Measurements from ENCODE around the gene SYNDIG1.

The SYNDIG1 gene

DNA sequence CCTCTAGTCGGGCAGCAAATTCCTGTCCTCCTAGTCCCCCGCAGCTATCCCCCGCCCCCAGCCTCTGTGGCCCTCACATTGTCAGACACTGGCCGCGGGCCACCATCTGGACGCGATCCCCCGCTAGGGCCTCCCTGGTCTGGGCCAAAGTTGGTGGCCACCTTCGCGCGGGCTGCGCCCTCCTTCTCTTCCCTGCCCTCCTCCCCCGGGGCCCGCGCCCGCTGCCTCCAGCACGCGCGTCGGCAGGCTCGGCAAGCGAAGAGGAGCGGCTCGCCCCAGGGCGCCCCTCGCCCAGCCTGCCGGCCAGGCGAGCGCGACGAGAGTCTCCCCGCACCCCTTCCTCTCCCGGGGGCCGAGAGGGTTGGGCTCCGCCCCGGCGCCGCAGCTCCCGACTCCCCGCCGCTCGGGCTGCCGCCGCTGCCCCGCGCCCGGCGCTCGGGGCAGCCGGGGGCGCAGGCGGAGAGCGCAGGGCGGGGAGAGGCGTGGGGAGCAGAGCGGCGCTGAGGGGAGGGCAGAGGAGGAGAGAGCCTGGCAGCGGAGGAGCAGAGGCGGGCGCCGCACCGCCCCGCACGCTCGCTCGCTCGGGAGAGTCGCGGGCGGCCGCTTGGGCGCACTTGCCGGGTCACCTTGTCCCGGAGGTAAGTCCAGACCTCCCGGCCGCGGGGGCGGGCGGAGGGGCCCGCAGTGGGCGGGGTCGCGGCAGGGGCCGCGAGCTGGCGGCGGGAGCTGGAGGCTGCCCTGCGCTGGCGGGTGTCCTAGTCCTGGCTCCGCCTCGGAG, at the start of gene SYNDIG1:
Gene SYNDIG1 (plus strand): TSS at position 514 of the 778 bp plus-strand sequence. CDS start 73,469 bp downstream, outside the sequence.
- no peak for ATAC-seq

DNA sequence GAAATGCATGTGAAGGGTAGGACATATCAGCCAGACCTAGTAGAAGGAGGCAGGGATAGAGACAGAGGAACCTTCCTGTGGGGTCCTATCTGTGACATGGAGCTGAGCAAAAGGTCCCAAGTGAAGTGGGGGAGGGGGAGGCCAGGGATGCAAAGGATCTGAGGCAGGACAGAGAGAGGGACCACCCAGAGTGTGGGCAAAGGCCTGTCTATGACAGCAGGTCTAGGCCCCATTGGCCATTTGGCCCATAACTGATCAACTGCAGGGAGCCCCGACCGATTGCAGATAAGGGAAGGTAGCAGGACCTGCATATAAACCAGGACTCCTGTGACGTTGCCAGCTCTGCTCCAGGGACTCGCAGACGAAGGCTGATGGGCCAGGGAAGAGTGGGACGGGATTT, 49.6 kb upstream of the SYNDIG1 start:
- no peak for ATAC-seq

DNA sequence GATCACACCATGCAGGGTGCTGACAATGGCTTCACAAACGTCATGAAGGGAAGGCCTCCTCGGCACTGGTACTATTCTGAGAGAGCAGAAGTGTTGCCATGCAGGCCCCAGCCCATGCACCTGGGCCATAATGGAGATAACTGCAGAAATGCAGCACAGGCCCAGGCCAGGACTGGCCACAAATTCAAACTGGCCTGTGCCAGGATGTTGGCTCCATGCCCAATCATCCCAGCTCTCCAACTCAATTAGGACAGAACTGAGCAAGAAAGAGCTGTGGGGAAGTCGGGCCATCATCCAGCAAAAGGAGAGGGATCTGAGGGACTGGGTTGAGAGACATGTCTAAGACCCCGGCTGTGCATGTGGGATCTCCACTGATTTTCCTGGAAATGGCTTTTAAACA, 48.9 kb upstream of the SYNDIG1 start:
- ATAC-seq = no peak

DNA sequence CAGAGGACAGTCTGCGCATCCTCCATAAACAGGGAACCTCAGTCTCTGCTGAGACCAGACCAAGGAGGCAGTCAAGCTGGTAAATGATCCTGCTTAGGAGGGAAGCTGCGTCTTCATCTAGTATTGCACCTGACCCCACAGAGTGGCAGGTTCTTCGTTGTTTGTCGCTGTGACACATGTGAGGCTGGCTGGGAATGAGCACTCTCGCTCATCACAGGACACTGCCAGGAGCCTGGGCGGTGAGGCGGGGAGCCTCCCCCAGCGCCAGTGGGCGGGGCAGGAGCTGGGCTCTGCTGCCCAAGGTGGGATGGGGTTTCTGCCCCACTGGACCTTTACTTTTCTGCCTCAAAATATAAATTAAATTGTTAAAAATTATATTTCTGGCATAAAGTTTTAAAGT, 48.4 kb upstream of the SYNDIG1 start:
- no peak for ATAC-seq

DNA sequence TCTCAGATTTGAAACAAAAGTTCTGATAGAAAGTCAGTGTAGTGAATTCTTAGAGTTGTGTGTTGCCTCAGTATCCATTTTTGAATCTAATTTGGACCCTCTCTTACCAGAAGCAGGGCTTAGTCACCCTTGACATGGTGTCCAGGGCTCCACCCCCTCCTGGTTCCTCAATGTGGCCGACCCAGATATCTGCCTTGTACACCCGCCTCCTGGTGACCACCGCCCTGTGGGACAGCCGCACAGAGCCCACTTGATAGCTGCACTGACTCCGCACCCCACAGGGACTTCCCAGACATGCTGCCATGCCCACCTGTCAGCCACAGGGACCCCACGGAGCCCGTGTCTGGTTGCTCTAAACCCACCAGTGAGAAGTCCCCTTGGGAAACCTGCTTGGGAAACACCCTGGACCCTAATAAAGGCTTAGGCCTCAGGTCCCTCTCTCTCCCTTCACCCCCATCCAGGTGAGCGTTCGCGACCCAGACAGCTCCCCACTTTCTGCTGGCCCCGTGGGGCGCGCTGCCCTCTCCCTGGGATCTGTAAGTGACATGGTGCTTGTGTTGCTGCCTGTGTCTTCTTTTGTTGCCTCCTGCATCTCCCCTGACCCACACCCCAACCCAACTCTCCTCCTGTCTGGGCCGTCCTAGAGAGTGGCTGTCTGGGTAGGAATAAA, 47.2 kb upstream of the SYNDIG1 start:
- no peak for ATAC-seq

DNA sequence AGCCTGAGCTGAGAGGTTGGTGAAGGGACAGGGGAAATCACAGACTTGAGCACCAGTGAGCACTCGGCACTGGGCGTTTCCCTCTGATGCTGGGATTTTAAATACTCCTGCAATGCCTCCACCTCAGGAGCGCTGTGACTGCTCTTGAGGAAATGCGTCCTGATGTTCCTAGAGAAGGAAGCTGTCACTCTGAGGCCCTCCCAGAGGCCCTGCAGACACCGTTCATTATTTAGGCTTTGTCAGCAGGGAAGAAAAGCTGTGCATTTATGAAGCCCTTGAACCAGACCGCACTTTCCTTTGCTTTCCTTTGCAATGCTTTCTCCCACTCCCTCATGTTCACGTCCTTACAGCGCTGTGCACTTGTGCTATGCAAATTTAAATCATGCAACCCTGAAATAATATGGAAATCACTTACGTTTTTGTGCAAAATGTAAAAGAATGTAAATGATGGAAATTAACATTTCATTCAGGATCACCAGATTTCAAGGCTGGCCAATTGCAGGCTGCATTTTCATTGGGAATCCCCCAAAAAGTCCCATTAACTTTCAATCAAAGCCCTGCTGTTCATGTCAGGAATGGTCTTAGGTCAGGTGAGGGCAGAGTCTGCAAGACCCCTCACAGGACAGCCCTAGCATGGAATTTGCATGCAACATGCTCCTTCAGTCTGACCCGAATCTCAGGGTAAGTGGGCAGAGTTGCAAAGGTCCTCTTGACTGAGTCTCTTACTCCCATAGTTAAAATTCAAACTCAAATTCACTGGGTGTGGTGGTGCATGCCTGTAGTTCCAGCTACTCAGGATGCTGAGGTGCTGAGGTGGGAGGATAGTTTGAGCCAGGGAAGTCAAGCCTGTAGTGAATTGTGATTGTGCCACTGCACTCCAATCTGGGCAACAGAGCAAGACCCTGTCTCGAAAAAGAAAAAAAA, 45.8 kb upstream of the SYNDIG1 start:
- no peak for ATAC-seq

DNA sequence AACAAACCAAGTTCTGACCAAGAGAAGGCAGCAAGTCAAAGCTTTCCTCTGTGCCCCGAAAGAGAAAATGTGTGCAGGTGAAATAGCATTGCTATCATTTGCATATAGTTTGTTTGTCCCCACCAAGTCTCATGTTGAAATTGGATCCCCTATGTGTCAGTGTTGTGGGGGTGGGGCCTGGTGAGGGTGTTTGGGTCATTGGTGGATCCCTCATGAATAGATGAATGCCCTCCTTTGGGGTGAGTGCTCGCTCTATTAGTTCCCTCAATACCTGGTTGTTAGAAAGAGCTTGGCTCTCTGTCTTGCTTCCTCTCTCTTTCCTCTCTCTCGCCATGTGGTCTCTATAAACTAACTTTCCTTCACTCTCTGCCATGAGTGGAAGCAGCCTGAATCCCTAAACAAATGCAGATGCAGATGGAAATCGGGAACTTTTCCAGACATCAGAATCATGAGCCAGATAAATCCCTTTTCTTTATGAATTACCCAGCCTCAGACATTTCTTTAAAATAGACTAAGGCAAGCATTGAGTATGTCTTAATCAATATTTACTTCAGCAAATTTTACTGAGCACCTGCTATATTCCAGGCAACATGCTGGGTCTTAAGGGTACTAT, 43.8 kb upstream of the SYNDIG1 start:
- no peak for ATAC-seq

DNA sequence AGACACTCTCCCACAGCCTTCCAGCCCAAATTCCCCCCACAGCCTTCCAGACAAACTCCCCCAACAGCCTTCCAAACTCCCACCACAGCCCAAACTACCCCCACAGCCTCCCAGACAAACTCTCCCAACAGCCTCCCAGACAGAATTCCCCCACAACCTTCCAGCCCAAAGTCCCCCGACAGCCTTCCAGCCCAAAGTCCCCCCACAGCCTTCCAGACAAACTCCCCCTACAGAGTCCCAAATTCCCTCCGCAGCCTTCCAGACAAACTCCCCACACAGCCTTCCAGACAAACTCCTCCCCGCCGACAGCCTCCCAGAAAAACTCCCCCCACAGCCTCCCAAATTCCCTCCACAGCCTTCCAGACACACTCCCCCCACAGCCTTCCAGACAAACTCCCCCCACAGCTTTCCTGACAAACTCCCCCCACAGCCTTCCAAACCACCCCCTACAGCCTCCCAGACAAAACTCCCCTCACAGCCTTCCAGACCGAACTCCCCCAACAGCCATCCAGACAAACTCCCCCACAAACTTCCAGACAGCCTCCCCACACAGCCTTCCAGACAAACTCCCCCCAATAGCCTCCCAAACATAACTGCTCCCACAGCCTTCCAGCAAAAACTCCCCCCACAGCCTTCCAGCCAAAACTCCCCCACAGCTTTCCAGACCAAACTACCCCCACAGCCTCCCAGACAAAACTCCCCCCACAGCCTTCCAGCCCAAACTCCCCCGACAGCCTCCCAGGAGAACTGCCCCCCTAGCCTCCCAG, 38.0 kb upstream of the SYNDIG1 start:
- ATAC-seq = no peak

DNA sequence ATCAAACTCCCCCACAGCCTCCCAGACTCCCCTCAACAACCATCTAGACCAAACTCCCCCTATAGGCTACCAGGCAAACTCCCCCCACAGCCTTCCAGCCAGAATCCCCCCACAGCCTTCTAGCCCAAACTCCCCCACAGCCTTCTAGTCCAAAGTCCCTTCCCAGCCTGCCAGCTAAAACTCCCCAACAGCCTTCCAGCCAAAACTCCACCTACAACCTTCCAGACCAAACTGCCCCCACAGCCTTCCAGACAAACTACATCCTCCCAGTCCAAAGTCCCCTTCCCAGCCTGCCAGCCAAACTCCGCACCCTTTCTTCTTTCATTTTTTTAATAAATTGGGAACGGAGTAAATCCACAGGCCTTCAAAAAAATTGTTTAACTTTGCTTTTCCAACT, 37.4 kb upstream of the SYNDIG1 start:
- ATAC-seq = no peak

DNA sequence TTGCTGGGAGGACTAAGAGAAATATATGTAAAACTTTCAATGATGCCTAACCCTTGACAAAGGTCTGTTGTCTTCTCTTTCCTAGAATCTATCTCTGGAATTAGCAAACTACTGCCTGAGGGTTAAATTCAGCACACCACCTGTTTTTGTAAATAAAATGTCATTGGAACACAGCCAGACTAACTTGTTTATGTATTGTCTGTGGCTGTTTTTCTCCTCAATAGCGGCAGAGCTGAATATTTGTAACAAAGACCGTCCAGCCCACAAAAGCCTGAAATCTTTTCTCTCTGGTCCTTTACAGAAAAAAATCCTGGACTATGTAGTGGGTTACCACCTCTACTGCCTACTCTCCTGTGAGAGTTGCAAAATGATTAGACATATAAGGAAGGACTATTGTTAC, 33.3 kb upstream of the SYNDIG1 start:
- no peak for ATAC-seq

DNA sequence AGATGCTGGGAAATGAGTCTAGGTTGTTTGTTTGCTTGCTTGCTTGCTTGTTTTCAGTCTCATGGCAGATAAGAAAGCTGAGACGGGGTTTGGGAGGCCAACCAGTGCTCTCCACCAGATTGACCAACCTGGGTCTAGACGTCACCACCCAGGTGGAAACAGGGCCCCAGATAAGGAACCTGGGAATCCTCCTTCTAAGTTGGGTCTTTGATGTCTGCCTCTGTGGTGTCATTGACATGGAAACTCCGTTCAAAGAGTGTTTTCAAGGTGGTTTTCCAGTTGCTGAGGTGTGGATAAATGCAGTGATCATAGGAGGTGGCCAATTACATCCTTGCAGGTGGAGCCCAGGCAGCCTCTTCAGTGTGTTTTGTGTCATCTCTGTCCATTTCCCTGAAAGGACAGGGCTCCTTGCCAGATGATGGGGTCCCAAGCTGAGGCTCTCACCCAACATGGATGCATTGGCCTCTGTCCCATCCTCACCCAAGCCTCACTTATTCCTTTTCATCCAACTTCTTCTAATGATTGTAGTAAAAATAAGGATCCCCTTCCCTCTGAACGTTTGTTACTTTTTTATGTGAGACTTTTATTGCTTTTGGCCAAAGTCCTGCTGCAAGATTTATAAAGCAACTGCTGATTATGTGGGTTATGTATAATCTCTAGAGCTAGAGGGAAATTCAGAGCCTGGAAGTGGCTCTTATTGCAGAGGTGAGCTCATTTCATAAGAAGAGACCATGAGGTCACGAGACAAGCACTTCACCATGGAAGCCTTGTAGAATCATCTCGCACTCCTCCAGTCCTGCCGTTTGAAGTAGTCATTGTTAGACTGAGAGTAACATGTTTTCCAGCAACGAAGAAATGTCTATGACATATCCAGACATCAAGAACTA, 32.0 kb upstream of the SYNDIG1 start:
- ATAC-seq = no peak

DNA sequence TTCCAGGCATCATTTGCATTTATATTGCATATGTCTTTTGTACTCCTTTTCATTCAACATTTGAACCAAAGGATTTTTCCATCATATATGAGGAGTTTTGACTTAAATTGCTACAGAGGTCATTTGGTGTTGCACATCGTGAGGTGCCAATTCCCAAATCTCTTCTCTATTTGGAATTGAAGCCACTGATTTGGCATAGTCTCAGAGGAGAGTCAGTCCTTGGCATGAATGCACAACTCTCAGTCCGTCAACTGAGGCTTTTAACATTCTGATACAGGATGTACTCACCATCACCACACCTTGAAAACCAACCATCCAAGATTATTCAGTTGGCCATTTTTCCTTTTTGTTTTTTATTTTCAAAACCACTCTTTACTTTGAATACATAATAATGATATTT, 31.1 kb upstream of the SYNDIG1 start:
- no peak for ATAC-seq

DNA sequence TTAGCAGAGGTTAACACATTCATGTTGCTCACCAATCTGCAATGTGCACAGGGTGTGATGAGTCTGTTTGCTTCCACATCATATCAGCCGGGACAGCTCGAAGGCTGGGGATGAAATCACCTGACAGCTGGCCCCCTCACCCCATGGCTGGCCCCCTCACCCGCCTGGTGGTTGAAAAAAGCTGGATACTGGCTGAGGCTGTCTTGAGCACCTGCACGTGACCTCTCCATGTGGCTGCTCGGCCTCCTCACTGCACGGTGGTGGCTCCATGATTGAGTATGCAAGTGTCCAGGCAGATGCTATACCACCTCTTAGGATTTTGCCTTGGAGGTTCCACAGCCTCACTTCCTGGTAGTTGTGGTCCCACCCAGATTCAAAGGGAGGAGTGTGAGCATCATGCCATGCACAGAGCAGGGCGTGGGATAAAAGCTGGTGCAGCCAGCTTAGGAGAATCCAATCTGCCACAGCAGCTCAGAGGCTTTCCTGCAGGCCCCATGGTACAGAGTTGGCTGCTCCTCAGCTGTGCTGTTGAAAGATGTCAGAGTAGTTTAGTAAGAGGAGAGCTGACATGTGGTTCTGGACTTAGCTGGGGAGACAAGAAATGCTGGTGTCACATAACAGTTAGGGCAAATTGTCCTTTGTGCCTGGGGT, 29.6 kb upstream of the SYNDIG1 start:
- no peak for ATAC-seq

DNA sequence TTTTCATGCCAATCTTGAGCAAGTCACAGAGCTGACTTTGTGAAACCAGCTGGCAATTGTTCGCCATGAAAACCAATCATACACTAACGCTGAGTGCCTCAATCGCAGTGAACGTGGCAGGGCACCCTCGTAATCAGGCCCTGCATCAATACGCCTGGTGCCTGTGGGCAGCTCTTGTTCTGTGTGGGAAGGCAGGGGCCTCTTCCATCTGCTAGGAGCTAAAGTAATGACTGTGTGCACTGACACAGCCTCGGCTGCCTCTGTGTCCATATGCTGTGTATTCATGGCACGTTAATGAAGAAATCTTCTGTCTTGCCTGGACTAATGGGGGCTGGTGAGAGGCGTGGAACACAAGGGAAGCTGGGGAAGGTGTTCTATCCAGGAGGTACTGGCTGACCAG, 27.8 kb upstream of the SYNDIG1 start:
- no peak for ATAC-seq

DNA sequence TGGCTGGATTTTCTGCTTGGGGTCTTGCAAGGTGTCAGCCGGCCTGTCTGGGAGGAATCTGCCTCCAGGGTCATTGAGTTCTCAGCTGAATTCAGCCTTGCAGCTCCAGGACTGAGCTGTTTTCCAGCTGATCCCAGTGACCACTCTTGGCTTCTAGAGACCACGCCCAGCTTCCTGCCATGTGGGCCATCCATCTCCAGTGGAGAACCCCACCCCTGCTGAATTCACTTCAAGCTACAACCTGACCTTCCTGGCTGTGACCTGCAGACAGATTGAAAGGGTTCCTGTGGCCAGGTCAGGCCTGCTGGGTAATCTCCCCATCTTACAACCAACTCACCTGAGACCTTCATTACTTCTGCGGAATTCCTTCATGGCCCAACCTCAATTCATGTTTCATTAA, 26.5 kb upstream of the SYNDIG1 start:
- ATAC-seq = no peak

DNA sequence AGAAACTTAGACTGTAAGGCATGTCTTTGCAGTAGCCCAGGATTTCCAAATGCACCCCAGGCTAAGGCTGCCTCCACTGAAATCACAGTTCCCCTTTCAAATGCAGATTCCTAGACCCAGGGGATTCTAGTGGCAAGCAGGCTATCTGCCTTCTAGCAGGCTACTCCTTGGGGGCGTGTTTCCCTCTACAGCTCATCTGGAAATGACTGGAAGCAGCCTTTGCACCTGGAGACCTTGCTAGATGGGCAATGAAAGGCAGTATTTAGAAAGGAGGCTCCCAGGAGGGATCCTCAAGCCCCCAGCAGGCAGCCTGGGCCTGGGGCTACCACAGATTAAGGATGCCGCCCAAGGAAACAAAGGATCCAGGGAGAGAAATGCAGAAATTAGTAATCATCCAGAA, 26.0 kb upstream of the SYNDIG1 start:
- ATAC-seq = no peak

DNA sequence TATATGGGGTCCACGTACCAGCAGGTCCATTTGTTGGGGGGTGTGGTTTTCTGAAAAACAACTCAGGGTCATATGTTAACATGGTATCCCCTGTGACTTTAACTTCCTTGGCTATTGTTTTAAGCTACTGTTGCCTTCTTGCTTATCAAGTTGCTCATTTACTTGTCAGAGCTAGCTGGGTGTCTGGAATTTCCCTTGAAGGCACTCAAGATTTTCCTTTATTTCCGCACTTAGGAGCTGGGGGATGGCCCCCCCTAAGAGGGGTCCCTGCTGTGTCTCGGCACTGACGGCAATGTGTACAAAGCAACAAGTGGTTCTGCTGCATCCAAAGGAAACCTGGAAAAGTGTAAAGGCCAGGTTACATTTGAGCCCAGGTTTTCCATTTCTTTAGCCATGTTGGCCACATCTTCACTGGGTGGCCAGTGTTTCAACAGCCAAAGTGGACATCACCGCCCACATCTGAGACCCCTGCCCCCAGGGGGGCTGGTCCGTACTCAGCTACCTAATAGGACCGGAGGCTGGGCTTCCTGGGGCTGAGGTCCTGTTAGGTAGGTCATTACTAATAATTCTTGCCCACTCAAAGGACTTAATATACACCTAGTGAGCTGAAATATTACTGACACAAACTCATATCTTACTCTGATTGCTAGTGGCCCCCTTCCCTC, 24.8 kb upstream of the SYNDIG1 start:
- no peak for ATAC-seq

DNA sequence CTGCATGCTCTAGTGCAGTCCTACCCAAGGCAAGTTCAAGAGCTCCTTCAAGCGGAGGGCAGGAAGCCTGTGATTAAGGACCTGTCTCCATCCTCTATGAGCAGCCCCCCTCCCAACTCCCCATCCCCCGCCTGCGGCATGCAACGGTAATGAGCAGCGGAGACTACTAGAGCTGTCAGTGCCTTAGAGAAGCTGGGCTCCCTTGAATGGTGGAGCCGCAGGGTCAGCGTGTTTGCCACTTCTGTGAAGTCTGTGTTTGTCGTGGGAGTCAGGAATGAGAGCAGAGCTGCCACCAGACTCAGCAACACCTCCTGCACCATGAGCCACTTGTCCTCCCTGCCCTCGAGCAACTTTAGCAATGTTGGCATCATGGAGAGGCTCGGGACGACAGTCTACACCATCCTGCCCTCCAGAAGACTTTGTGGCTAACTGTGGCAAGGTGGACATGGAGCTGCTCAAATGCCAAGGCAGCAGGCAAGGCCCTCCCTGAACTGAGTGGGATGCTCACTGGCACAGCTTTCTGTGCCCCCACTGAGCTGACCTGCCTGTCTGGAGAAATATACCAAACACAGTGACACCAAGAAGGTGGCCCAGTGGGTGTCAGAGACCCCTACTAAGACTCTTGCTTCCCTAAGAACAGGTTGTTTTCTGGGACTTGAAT, 23.8 kb upstream of the SYNDIG1 start:
- no peak for ATAC-seq

DNA sequence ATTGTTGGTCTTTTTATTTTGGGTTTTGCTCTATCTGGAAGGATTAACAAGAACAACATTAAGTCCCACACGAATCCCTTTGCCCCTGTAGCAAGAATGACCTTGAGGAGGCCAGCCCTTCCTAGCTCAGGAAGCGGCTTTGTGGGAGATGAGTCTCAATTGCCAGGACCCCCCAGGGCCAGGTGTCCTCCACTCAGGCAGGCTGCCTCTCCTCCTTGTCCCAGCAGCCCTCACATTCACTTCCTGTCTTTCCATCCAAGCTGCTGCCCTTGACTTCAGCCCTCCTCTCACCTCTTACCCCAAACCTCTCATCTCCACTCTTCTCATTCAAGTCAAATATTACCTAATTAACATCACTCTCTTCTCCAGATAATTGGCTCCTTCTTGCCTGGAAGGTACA, 22.6 kb upstream of the SYNDIG1 start:
- no peak for ATAC-seq

Data from activated CD4-positive, CD25-positive, alpha-beta regulatory T cell treated with anti-CD3 and anti-CD28 coated beads, Interleukin-2, amount 50 U/mL, for 24 hours (primary cell).